Rectal smooth muscle tissue (tissue), 1 donor: ENCODE measurements around the gene PCBP1.
"Not testable (repeated sequence)": the region's sequence is repeated elsewhere in the genome, so short reads cannot be mapped to it uniquely, and the experiment has no call there.

Experiments used
- H3K27ac ChIP-seq: one replicate; pipeline ENCODE4 v1.7.0; 2013; ENCODE audit warnings: low read depth, low read length, inconsistent platforms
- H3K27me3 ChIP-seq: one replicate; pipeline ENCODE4 v1.7.0; 2013; ENCODE audit warnings: low read length; ENCODE audit not compliant: control insufficient read depth, insufficient read depth
- H3K36me3 ChIP-seq: one replicate; pipeline ENCODE4 v1.7.0; 2013; ENCODE audit warnings: low read length; ENCODE audit not compliant: control insufficient read depth, insufficient read depth
- H3K4me1 ChIP-seq: one replicate; pipeline ENCODE4 v1.7.0; 2013; ENCODE audit warnings: low read length; ENCODE audit not compliant: control insufficient read depth, insufficient read depth
- H3K4me3 ChIP-seq: one replicate; pipeline ENCODE4 v1.7.0; 2013; ENCODE audit warnings: low read length
- H3K9ac ChIP-seq: one replicate; pipeline ENCODE4 v1.7.0; 2013; ENCODE audit warnings: low read length

Gene PCBP1

GRCh38 chr2:70094171-70094977 is 7.1 kb downstream of the PCBP1 start:
- Histone ChIP-seq H3K36me3 (no peaks in the 10 kb centered on the region), H3K4me1 (peaks cover 5% of the 10 kb centered on the region), H3K4me3 (peak overlapping the region; percentile 24), H3K27me3 (no peaks in the 10 kb centered on the region), H3K27ac (peak overlapping the region; percentile 71), H3K9ac (peak overlapping the region; percentile 51)

DNA sequence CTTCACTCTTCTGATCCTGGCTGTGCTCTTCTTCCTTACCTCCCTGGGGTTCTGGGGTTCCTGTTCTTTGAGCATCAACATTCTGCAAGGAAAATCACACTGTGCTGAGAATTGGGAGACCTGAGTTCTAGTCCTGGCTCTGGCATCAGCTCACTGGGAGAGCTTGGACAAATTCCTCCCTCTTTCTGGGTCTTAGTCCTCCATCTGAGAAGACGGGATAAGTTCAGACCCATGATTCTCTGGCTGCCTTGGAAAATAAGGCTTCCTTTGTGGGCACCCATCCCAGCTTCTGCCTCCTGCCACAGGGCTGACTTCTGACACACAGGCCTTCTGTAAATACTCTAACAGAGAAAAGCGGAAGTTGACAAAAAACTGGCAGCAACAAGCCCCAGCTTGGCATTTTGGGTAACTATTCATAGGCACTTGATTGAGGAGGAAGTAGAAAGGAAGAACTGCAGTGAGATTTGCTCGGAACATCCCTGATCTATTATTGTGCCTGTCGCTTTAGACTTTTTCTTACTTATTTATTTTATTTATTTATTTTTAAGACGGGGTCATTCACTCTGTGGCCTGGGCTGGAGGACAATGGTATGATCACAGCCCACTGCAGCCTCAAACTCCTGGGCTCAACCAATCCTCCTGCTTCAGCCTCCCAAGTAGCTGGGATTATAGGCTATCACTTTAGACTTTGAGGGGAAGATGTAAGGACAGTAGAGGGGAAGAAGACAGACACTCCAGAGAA is 7.9 kb downstream of the PCBP1 start:
- Histone ChIP-seq H3K4me3 (peak overlapping the region; percentile 29), H3K27me3 (no peaks in the 10 kb centered on the region), H3K27ac (peak overlapping the region; percentile 71), H3K36me3 (no peaks in the 10 kb centered on the region), H3K4me1 (peaks cover under 1% of the 10 kb centered on the region), H3K9ac (peak overlapping the region; percentile 51)

GRCh38 chr2:70095720-70096670 is 8.7 kb downstream of the PCBP1 start:
- no peak overlapping the region for H3K27ac ChIP-seq
- peak overlapping the region; percentile 40 for H3K9ac ChIP-seq
- no peaks in the 10 kb centered on the region for H3K27me3 ChIP-seq
- no peaks in the 10 kb centered on the region for H3K36me3 ChIP-seq
- H3K4me3 ChIP-seq, result peak overlapping the region; percentile 29
- no peaks in the 10 kb centered on the region for H3K4me1 ChIP-seq

- H3K27ac ChIP-seq, result no peak overlapping the region
- no peaks in the 10 kb centered on the region for H3K4me1 ChIP-seq
- H3K4me3 ChIP-seq, result no peak overlapping the region
- no peaks in the 10 kb centered on the region for H3K36me3 ChIP-seq
- no peak overlapping the region for H3K9ac ChIP-seq
- no peaks in the 10 kb centered on the region for H3K27me3 ChIP-seq
These were observed 10.8 kb downstream of the PCBP1 start for GRCh38 chr2:70098032-70098431.

DNA sequence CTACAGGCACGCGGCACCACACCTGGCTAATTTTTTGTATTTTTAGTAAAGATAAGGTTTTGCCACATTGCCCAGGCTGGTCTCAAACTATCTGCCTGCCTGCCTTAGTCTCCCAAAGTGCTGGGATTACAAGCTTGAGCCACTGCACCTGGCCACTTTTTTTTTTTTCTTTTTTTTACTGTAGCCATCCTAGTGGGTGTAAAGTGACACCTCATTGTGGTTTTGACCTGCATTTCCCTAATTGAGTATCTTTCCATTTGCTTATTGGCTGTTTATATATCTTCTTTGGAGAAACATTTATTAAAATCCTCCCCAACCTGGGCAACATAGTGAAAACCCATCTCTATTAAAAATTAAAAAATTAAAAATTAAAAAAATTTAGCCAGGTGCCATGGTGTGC is 12.0 kb downstream of the PCBP1 start:
- Histone ChIP-seq H3K27ac (no peak overlapping the region), H3K4me1 (no peaks in the 10 kb centered on the region), H3K9ac (no peak overlapping the region), H3K36me3 (no peaks in the 10 kb centered on the region), H3K27me3 (no peaks in the 10 kb centered on the region), H3K4me3 (no peak overlapping the region)

DNA sequence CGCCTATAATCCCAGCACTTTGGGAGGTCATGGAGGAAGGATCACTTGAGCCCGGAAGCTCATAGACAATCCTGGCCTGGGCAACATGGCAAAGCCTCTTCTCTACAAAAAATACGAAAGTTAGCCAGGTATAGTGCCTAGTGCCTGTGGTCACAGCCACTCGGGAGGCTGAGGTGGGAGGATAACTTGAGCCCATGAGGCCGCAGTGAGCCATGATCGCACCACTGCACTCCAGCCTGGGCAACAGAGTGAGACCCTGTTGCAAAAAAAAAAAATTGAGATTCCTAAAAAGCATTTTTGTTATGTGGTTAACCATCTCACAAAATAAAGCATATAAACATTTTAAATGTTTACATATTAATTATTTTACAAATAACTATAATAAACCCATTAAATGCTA is 13.9 kb downstream of the PCBP1 start:
- Histone ChIP-seq H3K27ac (no peak overlapping the region), H3K4me3 (no peak overlapping the region), H3K4me1 (no peaks in the 10 kb centered on the region), H3K27me3 (no peaks in the 10 kb centered on the region), H3K36me3 (no peaks in the 10 kb centered on the region), H3K9ac (no peak overlapping the region)

GRCh38 chr2:70101686-70102085 is 14.4 kb downstream of the PCBP1 start:
- H3K4me1 ChIP-seq, H3K36me3 ChIP-seq: not testable (repeated sequence)

DNA sequence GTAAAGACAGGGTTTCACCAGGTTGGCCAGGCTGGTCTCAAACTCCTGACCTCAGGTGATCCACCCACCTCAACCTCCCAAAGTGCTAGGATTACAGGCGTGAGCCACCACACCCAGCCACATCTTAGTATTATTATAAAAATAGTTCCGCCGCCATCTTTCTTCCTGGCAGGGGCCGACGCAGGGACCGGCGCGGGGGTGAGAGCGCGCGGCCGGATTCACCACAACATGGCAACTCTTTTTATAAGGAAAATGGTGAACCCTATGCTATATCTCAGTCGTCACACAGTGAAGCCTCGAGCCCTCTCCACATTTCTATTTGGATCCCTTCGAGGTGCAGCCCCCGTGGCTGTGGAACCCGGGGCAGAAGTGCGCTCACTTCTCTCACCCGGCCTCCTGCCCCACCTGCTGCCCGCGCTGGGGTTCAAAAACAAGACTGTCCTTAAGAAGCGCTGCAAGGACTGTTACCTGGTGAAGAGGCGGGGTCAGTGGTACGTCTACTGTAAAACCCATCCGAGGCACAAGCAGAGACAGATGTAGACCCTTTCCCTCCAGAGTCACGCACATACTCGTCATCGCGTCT is 15.1 kb downstream of the PCBP1 start:
- H3K4me1 ChIP-seq, H3K27me3 ChIP-seq, H3K36me3 ChIP-seq, H3K4me3 ChIP-seq, H3K9ac ChIP-seq, H3K27ac ChIP-seq: not testable (repeated sequence)

More at GRCh38 chr2:70101686-70102085, 14.4 kb downstream of the PCBP1 start:
- H3K9ac ChIP-seq, H3K27ac ChIP-seq, H3K4me3 ChIP-seq, H3K27me3 ChIP-seq: not testable (repeated sequence)

DNA sequence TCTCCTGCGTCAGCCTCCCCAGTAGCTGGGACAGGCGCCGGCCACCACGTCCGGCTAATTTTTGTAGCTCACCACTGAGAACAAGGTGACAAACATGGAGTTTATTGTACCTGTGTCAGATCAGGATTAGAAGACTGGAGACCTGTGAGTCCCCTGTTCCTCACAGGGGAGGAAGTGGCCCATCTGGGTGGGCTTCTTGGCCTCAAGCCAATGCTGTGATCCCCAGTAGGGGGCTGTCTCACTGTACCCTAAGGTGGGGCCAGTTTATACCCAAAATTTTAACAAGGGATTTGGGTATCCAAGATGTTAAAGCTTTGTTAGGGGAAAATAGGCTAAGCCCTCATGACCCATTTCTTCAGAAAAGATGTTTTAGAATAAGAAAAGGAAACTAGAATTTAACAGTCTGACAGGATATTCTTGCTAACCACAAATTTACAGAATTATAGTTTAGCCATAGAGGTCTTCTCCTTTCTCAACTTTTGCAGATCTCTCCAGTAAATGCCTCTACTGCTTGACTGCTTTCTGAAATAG is 16.3 kb downstream of the PCBP1 start:
- Histone ChIP-seq H3K4me3 (no peak overlapping the region), H3K36me3 (no peaks in the 10 kb centered on the region), H3K4me1 (peaks cover 7% of the 10 kb centered on the region), H3K27ac (no peak overlapping the region), H3K9ac (no peak overlapping the region), H3K27me3 (no peaks in the 10 kb centered on the region)

DNA sequence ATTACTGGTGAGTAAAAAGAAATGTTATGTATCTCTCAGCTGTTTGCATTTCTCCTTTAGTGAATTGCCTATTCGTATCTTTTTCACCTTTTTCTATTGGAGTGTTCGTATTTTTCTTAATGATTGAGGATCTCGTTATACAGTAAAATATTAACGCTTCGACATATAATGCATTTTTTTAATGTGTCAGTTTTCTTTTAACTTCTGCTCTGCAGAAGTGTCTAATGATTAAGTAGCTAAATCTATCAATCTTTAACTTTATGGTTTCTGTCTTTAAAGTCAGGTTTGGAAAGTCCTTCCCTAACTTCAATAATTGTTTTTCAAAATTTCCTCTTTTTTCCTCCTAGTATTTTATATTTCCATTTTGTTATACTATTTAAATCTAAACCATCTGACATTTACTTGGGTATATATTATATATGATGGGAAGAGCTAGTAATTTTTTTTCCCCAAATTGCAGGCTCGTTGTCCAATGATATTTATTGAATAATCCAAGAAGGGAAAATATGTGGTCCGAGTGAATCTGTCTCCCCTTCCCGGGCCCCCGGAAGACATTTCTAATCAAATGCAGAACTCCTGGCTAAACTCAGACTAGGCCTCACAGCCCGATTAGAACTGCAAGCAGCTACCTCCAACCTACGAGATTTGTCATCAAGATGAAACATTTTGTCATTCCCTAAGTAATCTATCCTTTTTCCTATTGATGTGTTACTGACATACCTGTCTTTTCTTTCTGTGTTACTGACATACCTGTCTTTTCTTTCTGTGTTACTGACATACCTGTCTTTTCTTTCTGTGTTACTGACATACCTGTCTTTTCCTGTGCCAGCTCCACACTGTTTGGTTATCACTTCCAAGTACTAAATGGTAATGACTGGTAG is 17.2 kb downstream of the PCBP1 start:
- H3K27ac ChIP-seq, result no peak overlapping the region
- no peak overlapping the region for H3K4me3 ChIP-seq
- H3K36me3 ChIP-seq, result no peaks in the 10 kb centered on the region
- H3K4me1 ChIP-seq, result peaks cover 7% of the 10 kb centered on the region
- H3K27me3 ChIP-seq, result no peaks in the 10 kb centered on the region
- H3K9ac ChIP-seq, result no peak overlapping the region

GRCh38 chr2:70106138-70106537 is 18.9 kb downstream of the PCBP1 start:
- H3K4me3 ChIP-seq, H3K36me3 ChIP-seq, H3K4me1 ChIP-seq, H3K27ac ChIP-seq, H3K27me3 ChIP-seq, H3K9ac ChIP-seq: not testable (repeated sequence)
